Adrenal gland (tissue), 5 donors: ENCODE measurements around the gene ACTR2.

ENCODE experiments used
- POLR2A ChIP-seq, 2 donors: fragments of 450-650 bp; IDR thresholded peaks; one replicate each; pipeline ENCODE4 v1.6.1; 2017; ENCODE audit warnings: antibody characterized with exemption in 2 of 2, mild to moderate bottlenecking in 2 of 2, moderate library complexity in 1 of 2
- TF ChIP-seq, protein P1 (sequence below), 6 experiments: fragments of 450-650 bp in 4 of 6; fragments of 200-600 bp in 2 of 6; sonication (generic) in 1 of 6; IDR thresholded peaks; 1 replicate in 5 of 6; 2 replicates in 1 of 6; pipeline versions ENCODE4 v1.5.1 to v1.8.0; 2016 to 2021; ENCODE audit warnings: antibody characterized with exemption in 6 of 6, mild to moderate bottlenecking in 2 of 6, moderate library complexity in 1 of 6
- donor health status: DM: no; HTN: no; CAD: no.

DNA sequence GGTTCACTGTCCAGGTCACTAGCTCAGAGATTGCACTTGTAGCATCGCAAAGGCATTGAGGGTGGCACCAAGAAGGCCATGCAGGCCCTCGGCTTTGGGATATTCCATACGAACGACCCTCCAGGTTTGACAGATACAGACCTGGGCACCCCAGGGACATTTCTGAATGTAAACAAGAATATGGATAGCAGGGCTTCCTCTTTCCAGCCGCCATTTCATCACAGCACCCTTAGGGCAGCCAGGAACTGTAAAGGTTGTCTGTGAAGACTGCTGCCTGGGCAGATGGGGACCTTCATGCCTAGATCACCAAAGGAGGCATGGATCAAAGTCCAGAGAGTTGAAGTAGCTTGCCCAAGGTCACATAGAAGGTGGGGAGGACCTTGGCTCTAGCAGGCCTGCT lies 70.5 kb downstream of the ACTR2 start:
- TF ChIP-seq POLR2A (IDR thresholded peaks at IDR 0.05): no peak
- TF ChIP-seq, protein P1, sequence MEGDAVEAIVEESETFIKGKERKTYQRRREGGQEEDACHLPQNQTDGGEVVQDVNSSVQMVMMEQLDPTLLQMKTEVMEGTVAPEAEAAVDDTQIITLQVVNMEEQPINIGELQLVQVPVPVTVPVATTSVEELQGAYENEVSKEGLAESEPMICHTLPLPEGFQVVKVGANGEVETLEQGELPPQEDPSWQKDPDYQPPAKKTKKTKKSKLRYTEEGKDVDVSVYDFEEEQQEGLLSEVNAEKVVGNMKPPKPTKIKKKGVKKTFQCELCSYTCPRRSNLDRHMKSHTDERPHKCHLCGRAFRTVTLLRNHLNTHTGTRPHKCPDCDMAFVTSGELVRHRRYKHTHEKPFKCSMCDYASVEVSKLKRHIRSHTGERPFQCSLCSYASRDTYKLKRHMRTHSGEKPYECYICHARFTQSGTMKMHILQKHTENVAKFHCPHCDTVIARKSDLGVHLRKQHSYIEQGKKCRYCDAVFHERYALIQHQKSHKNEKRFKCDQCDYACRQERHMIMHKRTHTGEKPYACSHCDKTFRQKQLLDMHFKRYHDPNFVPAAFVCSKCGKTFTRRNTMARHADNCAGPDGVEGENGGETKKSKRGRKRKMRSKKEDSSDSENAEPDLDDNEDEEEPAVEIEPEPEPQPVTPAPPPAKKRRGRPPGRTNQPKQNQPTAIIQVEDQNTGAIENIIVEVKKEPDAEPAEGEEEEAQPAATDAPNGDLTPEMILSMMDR (IDR thresholded peaks at IDR 0.05): no peak
